ENCODE measurements around the gene RFC5.

The RFC5 gene

DNA sequence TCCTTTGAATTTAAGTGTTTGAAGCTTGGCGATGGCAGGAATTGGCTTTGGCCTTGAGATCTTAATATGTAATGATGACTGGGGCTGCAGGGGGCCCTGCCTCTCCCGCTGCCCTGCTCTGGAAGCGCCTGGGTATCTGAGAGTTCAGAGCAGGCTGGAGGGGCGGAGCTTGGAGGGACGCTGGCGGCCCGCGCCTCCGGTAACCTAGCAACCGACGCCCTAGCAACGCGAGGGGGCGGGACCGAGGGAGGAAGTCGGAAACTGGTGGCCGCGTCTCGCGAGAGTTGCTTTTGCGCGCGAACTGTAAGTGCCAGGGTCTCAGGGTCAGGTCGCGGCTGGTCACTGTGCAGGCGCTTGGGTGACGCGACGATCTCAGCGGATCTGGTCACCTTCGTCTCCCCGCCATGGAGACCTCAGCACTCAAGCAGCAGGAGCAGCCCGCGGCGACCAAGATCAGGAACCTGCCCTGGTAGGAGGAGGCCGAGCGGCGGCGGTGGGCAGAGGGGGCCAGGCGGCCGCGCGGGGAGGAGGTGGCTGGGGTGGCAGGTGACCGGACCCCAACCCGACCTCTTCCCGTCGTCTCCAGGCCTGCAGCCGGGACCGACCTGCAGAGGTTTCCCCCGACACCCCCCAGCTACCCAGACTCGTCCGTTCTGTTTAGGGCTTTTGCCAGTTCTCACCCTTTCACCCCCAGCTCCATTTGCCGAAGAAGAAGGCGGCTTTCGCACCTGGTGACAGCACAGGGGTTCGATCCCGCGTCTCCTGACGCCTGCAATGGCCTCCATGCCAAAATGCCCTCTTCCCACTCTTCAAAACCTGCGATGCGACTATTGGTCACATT, at the start of gene RFC5 (continued):
- TF ChIP-seq ZNF664 (tag by site-specific recombination; IDR thresholded peaks at IDR 0.05) (no peak), ZNF692 (tag by site-specific recombination; IDR thresholded peaks at IDR 0.05) (peak; percentile 78), ZBTB21 (tag by site-specific recombination; IDR thresholded peaks at IDR 0.05) (peak; percentile 39; the same call in 1 of the 2 replicates), ZNF704 (tag by site-specific recombination; IDR thresholded peaks at IDR 0.05) (no peak), ZNF600 (tag by site-specific recombination; IDR thresholded peaks at IDR 0.05) (peak; percentile 96), ZNF610 (tag by site-specific recombination; IDR thresholded peaks at IDR 0.05; ENCODE audit: borderline replicate concordance) (peak; percentile 62; the same call in 1 of the 2 replicates), ZNF311 (tag by site-specific recombination; IDR thresholded peaks at IDR 0.05; ENCODE audit: borderline replicate concordance) (no peak), PATZ1 (tag by site-specific recombination; IDR thresholded peaks at IDR 0.05) (peak; percentile 65), ZBTB7A (tag by site-specific recombination; IDR thresholded peaks at IDR 0.05; ENCODE audit: low read depth) (peak; percentile 84), ZBTB26 (tag by site-specific recombination; optimal IDR thresholded peaks at IDR 0.05) (peak; percentile 90), KLF8 (tag by site-specific recombination; IDR thresholded peaks at IDR 0.05) (peak; percentile 81; the same call in 1 of the 2 replicates), OVOL3 (tag by site-specific recombination; IDR thresholded peaks at IDR 0.05) (no peak), ZNF501 (tag by site-specific recombination; IDR thresholded peaks at IDR 0.05) (peak; percentile 92), ZNF214 (tag by site-specific recombination; IDR thresholded peaks at IDR 0.05; ENCODE audit: borderline replicate concordance) (no peak), REST (tag by site-specific recombination; IDR thresholded peaks at IDR 0.05) (peak; percentile 29; the same call in 1 of the 2 replicates), HOXD13 (CRISPR knock-in tag; IDR thresholded peaks at IDR 0.05; ENCODE audit: borderline replicate concordance) (no peak), ZNF747 (tag by site-specific recombination; IDR thresholded peaks at IDR 0.05) (no peak)
- TF ChIP-seq, protein P1, sequence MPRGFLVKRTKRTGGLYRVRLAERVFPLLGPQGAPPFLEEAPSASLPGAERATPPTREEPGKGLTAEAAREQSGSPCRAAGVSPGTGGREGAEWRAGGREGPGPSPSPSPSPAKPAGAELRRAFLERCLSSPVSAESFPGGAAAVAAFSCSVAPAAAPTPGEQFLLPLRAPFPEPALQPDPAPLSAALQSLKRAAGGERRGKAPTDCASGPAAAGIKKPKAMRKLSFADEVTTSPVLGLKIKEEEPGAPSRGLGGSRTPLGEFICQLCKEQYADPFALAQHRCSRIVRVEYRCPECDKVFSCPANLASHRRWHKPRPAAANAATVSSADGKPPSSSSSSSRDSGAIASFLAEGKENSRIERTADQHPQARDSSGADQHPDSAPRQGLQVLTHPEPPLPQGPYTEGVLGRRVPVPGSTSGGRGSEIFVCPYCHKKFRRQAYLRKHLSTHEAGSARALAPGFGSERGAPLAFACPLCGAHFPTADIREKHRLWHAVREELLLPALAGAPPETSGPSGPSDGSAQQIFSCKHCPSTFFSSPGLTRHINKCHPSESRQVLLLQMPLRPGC (tag by site-specific recombination; IDR thresholded peaks at IDR 0.05) = no peak
- TF ChIP-seq, protein P2, sequence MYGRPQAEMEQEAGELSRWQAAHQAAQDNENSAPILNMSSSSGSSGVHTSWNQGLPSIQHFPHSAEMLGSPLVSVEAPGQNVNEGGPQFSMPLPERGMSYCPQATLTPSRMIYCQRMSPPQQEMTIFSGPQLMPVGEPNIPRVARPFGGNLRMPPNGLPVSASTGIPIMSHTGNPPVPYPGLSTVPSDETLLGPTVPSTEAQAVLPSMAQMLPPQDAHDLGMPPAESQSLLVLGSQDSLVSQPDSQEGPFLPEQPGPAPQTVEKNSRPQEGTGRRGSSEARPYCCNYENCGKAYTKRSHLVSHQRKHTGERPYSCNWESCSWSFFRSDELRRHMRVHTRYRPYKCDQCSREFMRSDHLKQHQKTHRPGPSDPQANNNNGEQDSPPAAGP (tag by site-specific recombination; IDR thresholded peaks at IDR 0.05) = peak; percentile 48; the same call in 1 of the 2 replicates
- TF ChIP-seq, protein P3, sequence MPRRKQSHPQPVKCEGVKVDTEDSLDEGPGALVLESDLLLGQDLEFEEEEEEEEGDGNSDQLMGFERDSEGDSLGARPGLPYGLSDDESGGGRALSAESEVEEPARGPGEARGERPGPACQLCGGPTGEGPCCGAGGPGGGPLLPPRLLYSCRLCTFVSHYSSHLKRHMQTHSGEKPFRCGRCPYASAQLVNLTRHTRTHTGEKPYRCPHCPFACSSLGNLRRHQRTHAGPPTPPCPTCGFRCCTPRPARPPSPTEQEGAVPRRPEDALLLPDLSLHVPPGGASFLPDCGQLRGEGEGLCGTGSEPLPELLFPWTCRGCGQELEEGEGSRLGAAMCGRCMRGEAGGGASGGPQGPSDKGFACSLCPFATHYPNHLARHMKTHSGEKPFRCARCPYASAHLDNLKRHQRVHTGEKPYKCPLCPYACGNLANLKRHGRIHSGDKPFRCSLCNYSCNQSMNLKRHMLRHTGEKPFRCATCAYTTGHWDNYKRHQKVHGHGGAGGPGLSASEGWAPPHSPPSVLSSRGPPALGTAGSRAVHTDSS (tag by site-specific recombination; IDR thresholded peaks at IDR 0.05) = no peak
- TF ChIP-seq, protein P4, sequence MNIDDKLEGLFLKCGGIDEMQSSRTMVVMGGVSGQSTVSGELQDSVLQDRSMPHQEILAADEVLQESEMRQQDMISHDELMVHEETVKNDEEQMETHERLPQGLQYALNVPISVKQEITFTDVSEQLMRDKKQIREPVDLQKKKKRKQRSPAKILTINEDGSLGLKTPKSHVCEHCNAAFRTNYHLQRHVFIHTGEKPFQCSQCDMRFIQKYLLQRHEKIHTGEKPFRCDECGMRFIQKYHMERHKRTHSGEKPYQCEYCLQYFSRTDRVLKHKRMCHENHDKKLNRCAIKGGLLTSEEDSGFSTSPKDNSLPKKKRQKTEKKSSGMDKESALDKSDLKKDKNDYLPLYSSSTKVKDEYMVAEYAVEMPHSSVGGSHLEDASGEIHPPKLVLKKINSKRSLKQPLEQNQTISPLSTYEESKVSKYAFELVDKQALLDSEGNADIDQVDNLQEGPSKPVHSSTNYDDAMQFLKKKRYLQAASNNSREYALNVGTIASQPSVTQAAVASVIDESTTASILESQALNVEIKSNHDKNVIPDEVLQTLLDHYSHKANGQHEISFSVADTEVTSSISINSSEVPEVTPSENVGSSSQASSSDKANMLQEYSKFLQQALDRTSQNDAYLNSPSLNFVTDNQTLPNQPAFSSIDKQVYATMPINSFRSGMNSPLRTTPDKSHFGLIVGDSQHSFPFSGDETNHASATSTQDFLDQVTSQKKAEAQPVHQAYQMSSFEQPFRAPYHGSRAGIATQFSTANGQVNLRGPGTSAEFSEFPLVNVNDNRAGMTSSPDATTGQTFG (tag by site-specific recombination; IDR thresholded peaks at IDR 0.05; ENCODE audit: borderline replicate concordance) = 0 out of 2 replicates have a peak, but pooled peaks have one; percentile 24
